Measurements from ENCODE around the gene FAM240A.

The FAM240A gene

GRCh38 chr3:46664188-46664970 is 52.1 kb downstream of the FAM240A start:
- no peak for DNase-seq

- DNase-seq, result no peak
Measured at GRCh38 chr3:46664971-46665762, 52.8 kb downstream of the FAM240A start.

- DNase-seq, result no peak
Measured at GRCh38 chr3:46665763-46666452, 53.6 kb downstream of the FAM240A start.

GRCh38 chr3:46666453-46666845 is 54.1 kb downstream of the FAM240A start:
- DNase-seq, result no peak

- no peak for DNase-seq
Measured at GRCh38 chr3:46667061-46667621, 54.8 kb downstream of the FAM240A start.

GRCh38 chr3:46667657-46668056 is 55.3 kb downstream of the FAM240A start:
- DNase-seq, result no peak

GRCh38 chr3:46668116-46668515 is 55.8 kb downstream of the FAM240A start:
- DNase-seq, result no peak

- no peak for DNase-seq
Measured at GRCh38 chr3:46668591-46668990, 56.3 kb downstream of the FAM240A start.

- DNase-seq, result no peak
Measured at GRCh38 chr3:46669191-46669999, 57.1 kb downstream of the FAM240A start.

GRCh38 chr3:46670000-46670890 is 57.9 kb downstream of the FAM240A start:
- DNase-seq, result no peak

- no peak for DNase-seq
Measured at GRCh38 chr3:46670891-46671427, 58.6 kb downstream of the FAM240A start.

- DNase-seq, result no peak
Measured at GRCh38 chr3:46671541-46672348, 59.4 kb downstream of the FAM240A start.

- DNase-seq, result no peak
Measured at GRCh38 chr3:46672349-46672695, 60.0 kb downstream of the FAM240A start.

GRCh38 chr3:46673151-46674030 is 61.1 kb downstream of the FAM240A start:
- no peak for DNase-seq

GRCh38 chr3:46674031-46674845 is 61.9 kb downstream of the FAM240A start:
- DNase-seq, result no peak

- no peak for DNase-seq
Measured at GRCh38 chr3:46675426-46675825, 63.1 kb downstream of the FAM240A start.
